Ishikawa (cell line): ENCODE measurements around the gene NOMO2.
"Not testable (repeated sequence)": the region's sequence is repeated elsewhere in the genome, so short reads cannot be mapped to it uniquely, and the experiment has no call there.

Source experiments
- CEBPB ChIP-seq: IDR thresholded peaks from 2 replicates; pipeline ENCODE4 v1.6.1; 2012
- CREB1 ChIP-seq: IDR thresholded peaks from 2 replicates; pipeline ENCODE4 v1.6.1; 2012; ENCODE audit warnings: low read depth
- EP300 ChIP-seq: IDR thresholded peaks from 2 replicates; pipeline ENCODE4 v1.6.1; 2012; ENCODE audit warnings: borderline replicate concordance
- NFIC ChIP-seq: IDR thresholded peaks from 2 replicates; pipeline ENCODE4 v1.6.1; 2012
- TAF1 ChIP-seq: IDR thresholded peaks from 2 replicates; pipeline ENCODE4 v1.6.1; 2012; ENCODE audit warnings: low read depth, mild to moderate bottlenecking
- TEAD4 ChIP-seq: IDR thresholded peaks from 2 replicates; pipeline ENCODE4 v1.6.1; 2012
- TF ChIP-seq, protein P1 (sequence below): IDR thresholded peaks from 2 replicates; pipeline ENCODE4 v1.6.1; 2012
- TF ChIP-seq, protein P2 (sequence below): IDR thresholded peaks from 2 replicates; pipeline ENCODE4 v1.6.1; 2012
- TF ChIP-seq, protein P3 (sequence below): IDR thresholded peaks from 2 replicates; pipeline ENCODE4 v1.6.1; 2012; ENCODE audit warnings: low read depth, mild to moderate bottlenecking

Gene NOMO2, protein sequence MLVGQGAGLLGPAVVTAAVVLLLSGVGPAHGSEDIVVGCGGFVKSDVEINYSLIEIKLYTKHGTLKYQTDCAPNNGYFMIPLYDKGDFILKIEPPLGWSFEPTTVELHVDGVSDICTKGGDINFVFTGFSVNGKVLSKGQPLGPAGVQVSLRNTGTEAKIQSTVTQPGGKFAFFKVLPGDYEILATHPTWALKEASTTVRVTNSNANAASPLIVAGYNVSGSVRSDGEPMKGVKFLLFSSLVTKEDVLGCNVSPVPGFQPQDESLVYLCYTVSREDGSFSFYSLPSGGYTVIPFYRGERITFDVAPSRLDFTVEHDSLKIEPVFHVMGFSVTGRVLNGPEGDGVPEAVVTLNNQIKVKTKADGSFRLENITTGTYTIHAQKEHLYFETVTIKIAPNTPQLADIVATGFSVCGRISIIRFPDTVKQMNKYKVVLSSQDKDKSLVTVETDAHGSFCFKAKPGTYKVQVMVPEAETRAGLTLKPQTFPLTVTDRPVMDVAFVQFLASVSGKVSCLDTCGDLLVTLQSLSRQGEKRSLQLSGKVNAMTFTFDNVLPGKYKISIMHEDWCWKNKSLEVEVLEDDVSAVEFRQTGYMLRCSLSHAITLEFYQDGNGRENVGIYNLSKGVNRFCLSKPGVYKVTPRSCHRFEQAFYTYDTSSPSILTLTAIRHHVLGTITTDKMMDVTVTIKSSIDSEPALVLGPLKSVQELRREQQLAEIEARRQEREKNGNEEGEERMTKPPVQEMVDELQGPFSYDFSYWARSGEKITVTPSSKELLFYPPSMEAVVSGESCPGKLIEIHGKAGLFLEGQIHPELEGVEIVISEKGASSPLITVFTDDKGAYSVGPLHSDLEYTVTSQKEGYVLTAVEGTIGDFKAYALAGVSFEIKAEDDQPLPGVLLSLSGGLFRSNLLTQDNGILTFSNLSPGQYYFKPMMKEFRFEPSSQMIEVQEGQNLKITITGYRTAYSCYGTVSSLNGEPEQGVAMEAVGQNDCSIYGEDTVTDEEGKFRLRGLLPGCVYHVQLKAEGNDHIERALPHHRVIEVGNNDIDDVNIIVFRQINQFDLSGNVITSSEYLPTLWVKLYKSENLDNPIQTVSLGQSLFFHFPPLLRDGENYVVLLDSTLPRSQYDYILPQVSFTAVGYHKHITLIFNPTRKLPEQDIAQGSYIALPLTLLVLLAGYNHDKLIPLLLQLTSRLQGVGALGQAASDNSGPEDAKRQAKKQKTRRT

DNA sequence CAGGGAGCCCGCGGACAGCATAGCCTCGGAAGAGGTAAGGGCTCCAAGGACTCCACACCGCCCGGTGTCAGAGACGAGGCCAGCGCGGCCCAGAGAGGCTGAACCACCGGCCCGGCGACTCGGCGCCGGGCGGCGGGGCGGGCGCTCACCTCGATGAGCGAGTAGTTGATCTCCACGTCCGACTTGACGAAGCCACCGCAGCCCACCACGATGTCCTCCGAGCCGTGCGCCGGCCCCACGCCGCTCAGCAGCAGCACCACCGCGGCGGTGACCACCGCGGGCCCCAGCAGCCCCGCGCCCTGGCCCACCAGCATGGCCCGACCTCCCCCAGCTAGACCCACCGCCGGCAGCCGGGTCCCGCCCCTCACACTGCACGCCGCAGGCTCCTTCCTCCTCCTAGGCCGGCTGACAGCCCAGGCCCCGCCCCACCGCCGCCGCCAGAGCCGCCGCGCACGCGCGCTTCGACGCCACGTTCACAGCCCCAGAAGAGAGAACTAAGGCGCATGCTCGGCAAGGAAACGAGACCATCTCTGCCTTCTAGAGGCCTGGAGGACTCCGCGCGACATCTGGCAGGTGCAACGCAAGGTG lies at the start of gene NOMO2:
NOMO2 (minus strand) TSS at position 371 of the 588 bp plus-strand sequence; CDS start at position 314, 57 bp downstream.
- TF ChIP-seq, protein P1, sequence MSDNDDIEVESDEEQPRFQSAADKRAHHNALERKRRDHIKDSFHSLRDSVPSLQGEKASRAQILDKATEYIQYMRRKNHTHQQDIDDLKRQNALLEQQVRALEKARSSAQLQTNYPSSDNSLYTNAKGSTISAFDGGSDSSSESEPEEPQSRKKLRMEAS: not testable (repeated sequence)
- TF ChIP-seq, protein P2, sequence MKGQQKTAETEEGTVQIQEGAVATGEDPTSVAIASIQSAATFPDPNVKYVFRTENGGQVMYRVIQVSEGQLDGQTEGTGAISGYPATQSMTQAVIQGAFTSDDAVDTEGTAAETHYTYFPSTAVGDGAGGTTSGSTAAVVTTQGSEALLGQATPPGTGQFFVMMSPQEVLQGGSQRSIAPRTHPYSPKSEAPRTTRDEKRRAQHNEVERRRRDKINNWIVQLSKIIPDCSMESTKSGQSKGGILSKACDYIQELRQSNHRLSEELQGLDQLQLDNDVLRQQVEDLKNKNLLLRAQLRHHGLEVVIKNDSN: not testable (repeated sequence)
- not testable (repeated sequence) for TF ChIP-seq TEAD4

DNA sequence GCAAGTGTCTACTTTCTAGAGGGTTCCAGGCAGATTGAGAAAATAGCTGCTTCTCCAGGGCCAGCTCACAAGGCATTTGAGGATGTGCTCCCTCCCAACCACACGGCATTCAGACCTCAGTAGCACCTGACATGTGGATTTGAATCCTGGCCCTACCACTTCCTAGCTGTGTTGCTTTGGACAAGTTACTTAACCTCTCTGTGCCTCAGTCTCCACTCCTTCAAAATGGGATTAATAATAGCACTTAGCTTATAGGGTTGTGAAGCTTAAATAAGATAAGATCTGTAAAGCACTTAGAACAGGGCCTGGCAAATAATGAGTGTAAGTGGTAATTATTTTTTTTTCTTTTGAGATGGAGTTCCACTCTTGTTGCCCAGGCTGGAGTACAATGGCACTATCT lies 21.0 kb upstream of the NOMO2 start:
- TF ChIP-seq, protein P3, sequence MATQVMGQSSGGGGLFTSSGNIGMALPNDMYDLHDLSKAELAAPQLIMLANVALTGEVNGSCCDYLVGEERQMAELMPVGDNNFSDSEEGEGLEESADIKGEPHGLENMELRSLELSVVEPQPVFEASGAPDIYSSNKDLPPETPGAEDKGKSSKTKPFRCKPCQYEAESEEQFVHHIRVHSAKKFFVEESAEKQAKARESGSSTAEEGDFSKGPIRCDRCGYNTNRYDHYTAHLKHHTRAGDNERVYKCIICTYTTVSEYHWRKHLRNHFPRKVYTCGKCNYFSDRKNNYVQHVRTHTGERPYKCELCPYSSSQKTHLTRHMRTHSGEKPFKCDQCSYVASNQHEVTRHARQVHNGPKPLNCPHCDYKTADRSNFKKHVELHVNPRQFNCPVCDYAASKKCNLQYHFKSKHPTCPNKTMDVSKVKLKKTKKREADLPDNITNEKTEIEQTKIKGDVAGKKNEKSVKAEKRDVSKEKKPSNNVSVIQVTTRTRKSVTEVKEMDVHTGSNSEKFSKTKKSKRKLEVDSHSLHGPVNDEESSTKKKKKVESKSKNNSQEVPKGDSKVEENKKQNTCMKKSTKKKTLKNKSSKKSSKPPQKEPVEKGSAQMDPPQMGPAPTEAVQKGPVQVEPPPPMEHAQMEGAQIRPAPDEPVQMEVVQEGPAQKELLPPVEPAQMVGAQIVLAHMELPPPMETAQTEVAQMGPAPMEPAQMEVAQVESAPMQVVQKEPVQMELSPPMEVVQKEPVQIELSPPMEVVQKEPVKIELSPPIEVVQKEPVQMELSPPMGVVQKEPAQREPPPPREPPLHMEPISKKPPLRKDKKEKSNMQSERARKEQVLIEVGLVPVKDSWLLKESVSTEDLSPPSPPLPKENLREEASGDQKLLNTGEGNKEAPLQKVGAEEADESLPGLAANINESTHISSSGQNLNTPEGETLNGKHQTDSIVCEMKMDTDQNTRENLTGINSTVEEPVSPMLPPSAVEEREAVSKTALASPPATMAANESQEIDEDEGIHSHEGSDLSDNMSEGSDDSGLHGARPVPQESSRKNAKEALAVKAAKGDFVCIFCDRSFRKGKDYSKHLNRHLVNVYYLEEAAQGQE: no peak
- TF ChIP-seq TAF1 (no peak), CREB1 (no peak), EP300 (no peak), TEAD4 (no peak), CEBPB (no peak), NFIC (no peak)
- TF ChIP-seq, protein P1: no peak
